SJSA1 (cell line): ENCODE data around the gene PLEKHO1. TPM values are rescaled to one million over a fixed set of nuclear protein-coding genes. Genes with fewer than 3 reads are reported as not detected.

ENCODE experiments used
- DNase-seq, 2 experiments: peaks; one replicate each; pipeline ENCODE4 v3.0.0-alpha.2; 2015 to 2020; ENCODE audit warnings: low spot score in 2 of 2, low read depth in 1 of 2
- H3K27ac ChIP-seq: fragments of 250-450 bp; sonication (Bioruptor Pico); 2 replicates; pipeline ENCODE4 v1.5.1; 2020; ENCODE audit warnings: mild to moderate bottlenecking, moderate library complexity
- H3K27me3 ChIP-seq: fragments of 250-450 bp; sonication (Bioruptor Pico); replicated peaks from 2 replicates; pipeline ENCODE4 v1.5.1; 2020; ENCODE audit warnings: mild to moderate bottlenecking, moderate library complexity
- H3K36me3 ChIP-seq: fragments of 250-450 bp; sonication (Bioruptor Pico); 2 replicates; pipeline ENCODE4 v1.5.1; 2020; ENCODE audit warnings: mild to moderate bottlenecking
- H3K4me1 ChIP-seq: fragments of 250-450 bp; sonication (Bioruptor Pico); replicated peaks from 2 replicates; pipeline ENCODE4 v1.6.1; 2021; ENCODE audit warnings: mild to moderate bottlenecking
- H3K4me3 ChIP-seq: fragments of 250-450 bp; sonication (Bioruptor Pico); 2 replicates; pipeline ENCODE4 v1.5.1; 2020; ENCODE audit warnings: mild to moderate bottlenecking
- H3K9me3 ChIP-seq: fragments of 250-450 bp; sonication (Bioruptor Pico); replicated peaks from 2 replicates; pipeline ENCODE4 v1.5.1; 2020; ENCODE audit warnings: mild to moderate bottlenecking
- total RNA-seq: library from RNA; depleted of rRNA; stranded (reverse); fragments of >200 nt; shearing (Covaris generic); gene quantifications from 2 replicates; pipeline ENCODE4 v1.2.3, GENCODE V29; 2014; rRNA removed

PLEKHO1 gene, protein sequence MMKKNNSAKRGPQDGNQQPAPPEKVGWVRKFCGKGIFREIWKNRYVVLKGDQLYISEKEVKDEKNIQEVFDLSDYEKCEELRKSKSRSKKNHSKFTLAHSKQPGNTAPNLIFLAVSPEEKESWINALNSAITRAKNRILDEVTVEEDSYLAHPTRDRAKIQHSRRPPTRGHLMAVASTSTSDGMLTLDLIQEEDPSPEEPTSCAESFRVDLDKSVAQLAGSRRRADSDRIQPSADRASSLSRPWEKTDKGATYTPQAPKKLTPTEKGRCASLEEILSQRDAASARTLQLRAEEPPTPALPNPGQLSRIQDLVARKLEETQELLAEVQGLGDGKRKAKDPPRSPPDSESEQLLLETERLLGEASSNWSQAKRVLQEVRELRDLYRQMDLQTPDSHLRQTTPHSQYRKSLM
- 76.2 and 90.1 TPM in 2 replicates for total RNA-seq

DNA sequence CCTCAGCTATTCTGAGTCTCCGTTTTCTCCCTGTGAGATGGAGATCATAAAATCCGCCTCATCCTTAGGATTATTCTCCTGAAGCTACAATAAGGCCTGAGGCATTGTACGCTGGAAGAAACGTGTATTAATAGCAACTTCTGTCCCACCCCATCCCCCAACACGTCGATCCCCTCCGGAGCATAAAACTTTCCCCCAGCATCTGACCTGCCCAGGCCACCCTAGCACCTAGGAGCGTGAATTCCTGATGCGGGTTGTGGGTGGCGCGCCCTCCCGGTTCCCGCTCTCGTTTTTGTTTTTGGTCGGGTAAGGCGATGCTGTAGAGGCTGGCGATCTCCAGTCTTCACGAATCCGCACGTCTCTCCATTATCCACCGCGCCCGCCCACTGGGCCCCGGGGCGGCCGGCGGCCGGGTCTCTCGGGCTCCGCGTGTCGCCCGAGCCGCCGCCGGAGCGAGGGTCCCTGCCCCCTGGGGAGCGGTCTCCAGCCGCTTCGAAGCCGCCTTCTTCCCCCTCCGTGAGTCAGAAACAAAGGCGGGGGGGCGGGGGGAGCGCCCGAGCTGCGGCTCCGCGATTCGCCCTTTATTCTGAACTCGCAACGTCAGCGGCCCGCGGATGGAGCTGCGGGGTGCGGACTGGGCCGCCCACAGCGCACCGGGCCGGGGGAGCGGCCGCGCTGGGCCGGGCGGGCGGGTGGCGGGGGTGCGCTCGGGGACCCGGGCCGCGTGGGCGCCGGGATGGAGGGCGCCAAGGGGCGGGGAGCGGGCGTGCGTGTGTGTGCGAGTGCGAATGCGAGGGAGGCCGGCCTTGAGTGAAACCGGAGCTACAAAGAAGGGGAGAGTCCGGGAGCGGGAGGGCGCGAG, at the start of gene PLEKHO1:
TSS of gene PLEKHO1 (plus strand) at position 646 of the 862 bp plus-strand sequence. CDS start 342 bp downstream, outside the sequence.
- peak; percentile 88 to 91 for DNase-seq

GRCh38 chr1:150102986-150103385, 46.7 kb upstream of the PLEKHO1 start:
- H3K4me1 ChIP-seq, result no peaks in the 10 kb centered on the region
- DNase-seq, result no peak
- no peak overlapping the region for H3K4me3 ChIP-seq
- no peaks in the 10 kb centered on the region for H3K9me3 ChIP-seq
- H3K36me3 ChIP-seq, result peaks cover 32% of the 10 kb centered on the region
- no peaks in the 10 kb centered on the region for H3K27me3 ChIP-seq
- H3K27ac ChIP-seq, result no peak overlapping the region

More for the DNA sequence above, at the start of gene PLEKHO1:
- Histone ChIP-seq H3K36me3 (peaks cover 55% of the 10 kb centered on the region), H3K9me3 (no peaks in the 10 kb centered on the region), H3K27me3 (no peaks in the 10 kb centered on the region), H3K4me3 (peak within 1 kb of the TSS; percentile 75), H3K27ac (peak within 1 kb of the TSS; percentile 87), H3K4me1 (peaks cover 38% of the 10 kb centered on the region)

DNA sequence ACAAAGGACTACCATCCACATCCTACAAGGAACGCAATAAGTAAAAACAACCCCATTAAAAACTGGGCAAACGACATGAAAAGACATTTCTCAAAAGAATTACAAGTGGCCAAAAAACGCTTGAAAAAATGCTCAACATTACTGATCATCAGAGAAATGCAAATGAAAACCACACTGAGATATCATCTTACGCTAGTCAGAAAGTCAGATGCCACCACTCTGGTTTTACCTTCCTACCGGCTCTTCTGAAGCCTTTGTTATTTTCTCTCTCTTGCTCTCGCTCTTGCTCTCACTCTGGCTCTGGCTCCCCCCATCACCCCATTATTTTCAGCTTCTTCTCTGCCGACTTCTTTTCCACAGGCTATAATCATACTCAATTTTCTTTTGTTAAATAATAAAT, 43.4 kb upstream of the PLEKHO1 start:
- Histone ChIP-seq H3K27me3 (no peaks in the 10 kb centered on the region), H3K9me3 (no peaks in the 10 kb centered on the region), H3K27ac (no peak overlapping the region), H3K36me3 (peaks cover 33% of the 10 kb centered on the region), H3K4me1 (no peaks in the 10 kb centered on the region), H3K4me3 (no peak overlapping the region)
- no peak for DNase-seq

DNA sequence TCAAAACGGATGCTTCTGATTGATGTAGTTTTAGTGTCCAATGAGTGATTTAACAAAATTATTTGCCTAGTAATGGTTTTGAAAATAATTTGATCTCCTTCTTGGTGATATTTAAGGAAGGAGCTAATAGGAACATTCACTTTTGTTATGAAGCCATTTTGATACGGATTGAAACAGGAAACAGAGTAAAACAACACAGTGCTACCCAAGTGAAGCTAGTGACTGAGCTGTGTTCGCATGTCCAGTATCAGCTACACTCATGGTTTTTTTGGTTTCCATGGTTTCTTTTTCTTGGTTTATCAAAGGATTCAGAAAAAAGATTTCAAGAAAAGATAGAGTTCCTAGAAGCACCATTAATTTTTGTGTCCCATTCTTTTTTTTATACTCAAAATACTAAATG, 40.1 kb upstream of the PLEKHO1 start:
- no peaks in the 10 kb centered on the region for H3K27me3 ChIP-seq
- H3K36me3 ChIP-seq, result peaks cover 48% of the 10 kb centered on the region
- H3K27ac ChIP-seq, result no peak overlapping the region
- no peak for DNase-seq
- no peak overlapping the region for H3K4me3 ChIP-seq
- H3K4me1 ChIP-seq, result no peaks in the 10 kb centered on the region
- no peaks in the 10 kb centered on the region for H3K9me3 ChIP-seq

GRCh38 chr1:150110116-150110515, 39.6 kb upstream of the PLEKHO1 start:
- Histone ChIP-seq H3K4me1 (no peaks in the 10 kb centered on the region), H3K36me3 (peaks cover 44% of the 10 kb centered on the region), H3K27me3 (no peaks in the 10 kb centered on the region), H3K27ac (no peak overlapping the region), H3K9me3 (no peaks in the 10 kb centered on the region), H3K4me3 (no peak overlapping the region)
- DNase-seq, result no peak

DNA sequence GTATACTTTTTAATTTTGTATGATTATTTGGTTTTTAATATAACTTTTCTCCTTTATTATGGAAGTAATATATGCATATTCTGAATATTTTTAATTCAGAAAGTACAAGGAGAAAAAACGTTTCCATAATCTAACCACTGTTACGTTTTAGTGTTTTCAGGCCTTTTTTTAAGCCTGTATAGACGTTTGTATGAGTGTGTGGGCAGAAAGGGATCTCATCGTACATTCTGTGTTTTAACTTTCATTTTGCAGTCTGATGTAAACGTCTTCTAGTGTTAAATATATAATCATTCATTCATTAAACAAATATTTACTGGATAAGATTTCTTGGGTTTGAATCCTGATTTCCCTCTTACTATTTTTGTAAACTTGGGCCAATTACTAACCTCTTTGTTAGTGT, 38.0 kb upstream of the PLEKHO1 start:
- Histone ChIP-seq H3K36me3 (peaks cover 39% of the 10 kb centered on the region), H3K4me1 (no peaks in the 10 kb centered on the region)

DNA sequence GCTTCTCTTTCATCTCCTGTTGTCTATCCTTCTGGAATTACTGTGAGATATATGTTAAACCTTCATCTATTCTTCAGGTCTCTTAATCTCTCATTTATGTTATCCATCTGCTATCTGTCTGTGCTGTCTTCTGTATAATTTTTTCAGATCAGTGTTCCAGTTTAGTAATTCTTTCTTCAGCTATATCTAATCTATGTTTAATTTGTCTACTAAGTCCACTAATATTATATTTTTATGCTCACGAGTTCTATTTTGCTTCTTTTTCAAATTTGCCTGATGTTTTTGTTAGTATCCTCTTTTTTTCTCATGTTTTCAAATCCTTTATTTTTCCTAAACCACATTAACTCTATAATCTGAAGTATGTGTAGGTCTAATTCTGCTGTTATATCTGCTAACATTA, 34.6 kb upstream of the PLEKHO1 start:
- Histone ChIP-seq H3K4me3 (no peak overlapping the region), H3K36me3 (peaks cover 32% of the 10 kb centered on the region)

More for the DNA sequence above, 38.0 kb upstream of the PLEKHO1 start:
- DNase-seq, result no peak
- Histone ChIP-seq H3K27me3 (no peaks in the 10 kb centered on the region), H3K9me3 (no peaks in the 10 kb centered on the region), H3K4me3 (no peak overlapping the region), H3K27ac (no peak overlapping the region)

GRCh38 chr1:150118716-150119115, 31.0 kb upstream of the PLEKHO1 start:
- Histone ChIP-seq H3K4me1 (no peaks in the 10 kb centered on the region), H3K27ac (no peak overlapping the region), H3K27me3 (no peaks in the 10 kb centered on the region), H3K4me3 (no peak overlapping the region), H3K36me3 (peaks cover 13% of the 10 kb centered on the region), H3K9me3 (no peaks in the 10 kb centered on the region)
- DNase-seq, result no peak

More for the DNA sequence above, 34.6 kb upstream of the PLEKHO1 start:
- H3K27me3 ChIP-seq, result no peaks in the 10 kb centered on the region
- no peak for DNase-seq
- H3K9me3 ChIP-seq, result no peaks in the 10 kb centered on the region
- no peak overlapping the region for H3K27ac ChIP-seq
- H3K4me1 ChIP-seq, result no peaks in the 10 kb centered on the region

DNA sequence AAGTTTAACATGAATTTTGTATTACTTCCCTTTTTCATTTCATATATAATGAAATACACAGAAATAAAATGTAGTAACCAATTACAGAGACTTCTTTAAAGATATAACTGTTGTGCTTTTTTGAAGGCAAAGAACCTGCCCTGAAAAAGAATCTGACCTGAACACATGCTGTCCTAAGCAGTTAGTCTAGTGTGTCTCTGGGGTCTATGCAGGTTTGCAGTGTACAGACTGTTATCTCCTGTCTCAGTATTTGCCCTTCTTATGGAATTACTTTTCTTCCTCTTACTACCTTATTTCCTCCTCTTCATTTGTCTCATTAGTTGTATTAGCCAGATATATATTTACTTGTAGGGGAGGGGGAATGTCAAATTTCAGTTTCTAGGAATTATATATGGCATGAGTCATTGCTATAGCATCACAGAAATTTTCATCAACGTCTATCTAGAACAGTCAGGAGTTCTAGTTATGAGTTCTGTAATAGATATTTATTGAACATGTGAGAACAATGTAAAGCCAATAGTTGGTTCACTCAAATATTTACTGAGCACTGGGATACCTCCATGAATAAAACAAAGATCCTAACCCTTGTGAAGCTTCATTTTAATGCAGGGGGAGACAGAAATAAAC, 28.4 kb upstream of the PLEKHO1 start:
- Histone ChIP-seq H3K27ac (no peak overlapping the region), H3K9me3 (no peaks in the 10 kb centered on the region), H3K4me1 (no peaks in the 10 kb centered on the region), H3K4me3 (no peak overlapping the region), H3K27me3 (no peaks in the 10 kb centered on the region), H3K36me3 (peaks cover 5% of the 10 kb centered on the region; the same call in 1 of the 2 replicates)
- DNase-seq, result no peak

GRCh38 chr1:150126811-150127210, 22.9 kb upstream of the PLEKHO1 start:
- no peak for DNase-seq
- H3K27me3 ChIP-seq, result no peaks in the 10 kb centered on the region
- H3K27ac ChIP-seq, result no peak overlapping the region
- no peak overlapping the region for H3K4me3 ChIP-seq
- peaks cover under 1% of the 10 kb centered on the region; the same call in 1 of the 2 replicates for H3K36me3 ChIP-seq
- no peaks in the 10 kb centered on the region for H3K9me3 ChIP-seq
- no peaks in the 10 kb centered on the region for H3K4me1 ChIP-seq

DNA sequence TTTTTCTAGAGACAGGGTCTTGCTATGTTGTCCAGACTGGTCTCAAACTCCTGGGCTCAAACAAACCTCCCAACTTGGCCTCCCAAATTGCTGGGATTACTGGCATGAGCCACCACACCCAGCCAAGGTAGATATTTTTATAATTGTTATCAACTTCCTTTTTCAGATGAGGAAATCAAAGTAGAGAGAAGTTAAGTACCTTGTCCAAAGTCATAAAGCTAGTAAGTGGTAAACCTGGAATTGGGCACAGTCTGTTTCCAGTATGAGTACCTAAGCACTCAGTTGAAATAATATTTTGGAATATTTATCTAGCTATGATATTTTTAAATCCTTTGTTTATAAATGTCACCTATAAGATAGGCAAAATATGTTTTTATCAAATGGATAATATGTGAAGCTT, 22.3 kb upstream of the PLEKHO1 start:
- Histone ChIP-seq H3K27ac (no peak overlapping the region), H3K4me1 (no peaks in the 10 kb centered on the region), H3K36me3 (no peaks in the 10 kb centered on the region), H3K4me3 (no peak overlapping the region), H3K27me3 (no peaks in the 10 kb centered on the region), H3K9me3 (no peaks in the 10 kb centered on the region)
- no peak for DNase-seq

GRCh38 chr1:150127868-150128267, 21.8 kb upstream of the PLEKHO1 start:
- Histone ChIP-seq H3K36me3 (no peaks in the 10 kb centered on the region), H3K27me3 (no peaks in the 10 kb centered on the region), H3K9me3 (no peaks in the 10 kb centered on the region), H3K4me1 (no peaks in the 10 kb centered on the region), H3K4me3 (no peak overlapping the region), H3K27ac (no peak overlapping the region)
- no peak for DNase-seq

DNA sequence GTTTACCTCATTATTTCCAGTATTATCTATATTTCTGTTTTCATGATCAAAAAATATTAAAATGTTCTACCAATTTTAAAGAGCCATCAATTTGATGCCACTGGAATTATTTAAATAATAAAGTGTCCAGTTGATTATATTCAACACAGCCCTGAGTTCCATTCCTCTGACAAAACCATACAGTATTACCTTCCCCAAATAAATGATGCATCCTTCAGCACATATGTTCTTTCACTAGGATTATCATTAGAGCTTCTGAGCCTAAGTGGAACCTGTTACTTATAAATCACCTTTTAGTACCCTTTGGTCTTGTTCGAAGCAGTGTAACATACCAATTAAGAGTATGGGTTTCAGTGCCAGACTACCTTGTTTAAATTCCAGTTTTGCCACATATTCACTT, 17.3 kb upstream of the PLEKHO1 start:
- Histone ChIP-seq H3K36me3 (no peaks in the 10 kb centered on the region; the same call in none of the 2 replicates), H3K27me3 (no peaks in the 10 kb centered on the region), H3K9me3 (no peaks in the 10 kb centered on the region), H3K27ac (no peak overlapping the region), H3K4me3 (no peak overlapping the region), H3K4me1 (peaks cover 6% of the 10 kb centered on the region)
- DNase-seq, result no peak
